OCI-LY3 (cell line): Measurements from ENCODE around the gene SULT1A4.
"Not testable (repeated sequence)": the region's sequence is repeated elsewhere in the genome, so short reads cannot be mapped to it uniquely, and the experiment has no call there.

ENCODE experiments used
- EZH2phosphoT487 ChIP-seq: fragments of 200-600 bp; shearing (Covaris generic); IDR thresholded peaks from 2 replicates; pipeline ENCODE4 v1.6.1; 2018; ENCODE audit warnings: antibody characterized with exemption, mixed run types, low read depth
- TF ChIP-seq, protein P1 (sequence below): fragments of 200-600, 300-600 bp; sonication (generic); IDR thresholded peaks from 2 replicates; pipeline ENCODE4 v1.5.1; 2014; ENCODE audit warnings: antibody characterized with exemption, low read length, low read depth

DNA sequence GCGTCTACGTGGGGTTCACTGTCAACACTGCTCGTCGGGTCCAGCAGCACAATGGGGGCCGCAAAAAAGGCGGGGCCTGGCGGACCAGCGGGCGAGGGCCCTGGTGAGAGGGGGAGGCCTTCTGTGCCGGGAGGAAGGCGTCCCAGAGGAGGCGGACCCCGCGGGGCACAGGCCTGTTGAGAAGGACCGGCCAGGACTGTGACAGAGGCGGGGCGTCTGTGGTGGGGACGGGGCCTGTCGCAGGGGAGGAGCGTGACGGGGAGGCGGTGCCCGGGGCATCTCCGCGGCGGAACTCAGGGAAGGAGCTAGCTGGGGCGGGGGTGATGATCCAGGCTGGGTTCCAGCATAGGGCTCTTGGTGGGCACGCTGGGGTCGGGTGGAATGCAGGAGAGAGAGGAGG lies 4.9 kb upstream of the SULT1A4 start:
- TF ChIP-seq, protein P1, sequence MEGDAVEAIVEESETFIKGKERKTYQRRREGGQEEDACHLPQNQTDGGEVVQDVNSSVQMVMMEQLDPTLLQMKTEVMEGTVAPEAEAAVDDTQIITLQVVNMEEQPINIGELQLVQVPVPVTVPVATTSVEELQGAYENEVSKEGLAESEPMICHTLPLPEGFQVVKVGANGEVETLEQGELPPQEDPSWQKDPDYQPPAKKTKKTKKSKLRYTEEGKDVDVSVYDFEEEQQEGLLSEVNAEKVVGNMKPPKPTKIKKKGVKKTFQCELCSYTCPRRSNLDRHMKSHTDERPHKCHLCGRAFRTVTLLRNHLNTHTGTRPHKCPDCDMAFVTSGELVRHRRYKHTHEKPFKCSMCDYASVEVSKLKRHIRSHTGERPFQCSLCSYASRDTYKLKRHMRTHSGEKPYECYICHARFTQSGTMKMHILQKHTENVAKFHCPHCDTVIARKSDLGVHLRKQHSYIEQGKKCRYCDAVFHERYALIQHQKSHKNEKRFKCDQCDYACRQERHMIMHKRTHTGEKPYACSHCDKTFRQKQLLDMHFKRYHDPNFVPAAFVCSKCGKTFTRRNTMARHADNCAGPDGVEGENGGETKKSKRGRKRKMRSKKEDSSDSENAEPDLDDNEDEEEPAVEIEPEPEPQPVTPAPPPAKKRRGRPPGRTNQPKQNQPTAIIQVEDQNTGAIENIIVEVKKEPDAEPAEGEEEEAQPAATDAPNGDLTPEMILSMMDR, result not testable (repeated sequence)
- TF ChIP-seq EZH2phosphoT487, result not testable (repeated sequence)
